ENCODE results near the gene EIF4E.

- TF ChIP-seq CTCF (IDR thresholded peaks at IDR 0.05; ENCODE audit: low read depth, low read length, poor library complexity, severe bottlenecking) (no peak), EZH2phosphoT487 (IDR thresholded peaks at IDR 0.05; ENCODE audit: borderline replicate concordance, low read length) (no peak)
Measured at GRCh38 chr4:98833384-98833783, 95.5 kb downstream of the EIF4E start.
